Muscle layer of duodenum (tissue), 2 donors: ENCODE measurements around the gene RHOB.
"Not testable (repeated sequence)": the region's sequence is repeated elsewhere in the genome, so short reads cannot be mapped to it uniquely, and the experiment has no call there.

Experiments
- H3K27ac ChIP-seq: one replicate; pipeline ENCODE4 v1.7.0; 2013; ENCODE audit warnings: mild to moderate bottlenecking, low read length
- H3K27me3 ChIP-seq: one replicate; pipeline ENCODE4 v1.7.0; 2013; ENCODE audit warnings: low read depth, mild to moderate bottlenecking, control low read depth, low read length
- H3K36me3 ChIP-seq, 2 donors: one replicate each; pipeline ENCODE4 v1.7.0; 2013; ENCODE audit warnings: low read length in 2 of 2, control low read depth in 1 of 2, mild to moderate bottlenecking in 1 of 2; ENCODE audit not compliant: insufficient read depth in 2 of 2, control insufficient read depth in 1 of 2
- H3K4me1 ChIP-seq, 2 donors: one replicate each; pipeline ENCODE4 v1.7.0; 2013; ENCODE audit warnings: low read length in 2 of 2, mild to moderate bottlenecking in 2 of 2, control low read depth in 1 of 2, moderate library complexity in 1 of 2; ENCODE audit not compliant: insufficient read depth in 2 of 2, control insufficient read depth in 1 of 2
- H3K4me3 ChIP-seq, 2 donors: one replicate each; pipeline ENCODE4 v1.7.0; 2013; ENCODE audit warnings: low read length in 2 of 2, low read depth in 1 of 2, mild to moderate bottlenecking in 1 of 2
- H3K9me3 ChIP-seq, 2 donors: one replicate each; pipeline ENCODE4 v1.7.0; 2013; ENCODE audit warnings: low read length in 2 of 2, control low read depth in 1 of 2, mild to moderate bottlenecking in 1 of 2; ENCODE audit not compliant: control insufficient read depth in 1 of 2
- donor health status: healthy.

The RHOB gene

GRCh38 chr2:20457661-20458630 lies 11.1 kb downstream of the RHOB start:
- H3K36me3 ChIP-seq: no peaks in the 10 kb centered on the region
- no peaks in the 10 kb centered on the region for H3K27me3 ChIP-seq
- H3K27ac ChIP-seq: no peak overlapping the region
- H3K4me3 ChIP-seq: no peak overlapping the region
- H3K4me1 ChIP-seq: peaks cover 0 to 10% of the 10 kb centered on the region in 2 donors
- H3K9me3 ChIP-seq: no peaks in the 10 kb centered on the region

DNA sequence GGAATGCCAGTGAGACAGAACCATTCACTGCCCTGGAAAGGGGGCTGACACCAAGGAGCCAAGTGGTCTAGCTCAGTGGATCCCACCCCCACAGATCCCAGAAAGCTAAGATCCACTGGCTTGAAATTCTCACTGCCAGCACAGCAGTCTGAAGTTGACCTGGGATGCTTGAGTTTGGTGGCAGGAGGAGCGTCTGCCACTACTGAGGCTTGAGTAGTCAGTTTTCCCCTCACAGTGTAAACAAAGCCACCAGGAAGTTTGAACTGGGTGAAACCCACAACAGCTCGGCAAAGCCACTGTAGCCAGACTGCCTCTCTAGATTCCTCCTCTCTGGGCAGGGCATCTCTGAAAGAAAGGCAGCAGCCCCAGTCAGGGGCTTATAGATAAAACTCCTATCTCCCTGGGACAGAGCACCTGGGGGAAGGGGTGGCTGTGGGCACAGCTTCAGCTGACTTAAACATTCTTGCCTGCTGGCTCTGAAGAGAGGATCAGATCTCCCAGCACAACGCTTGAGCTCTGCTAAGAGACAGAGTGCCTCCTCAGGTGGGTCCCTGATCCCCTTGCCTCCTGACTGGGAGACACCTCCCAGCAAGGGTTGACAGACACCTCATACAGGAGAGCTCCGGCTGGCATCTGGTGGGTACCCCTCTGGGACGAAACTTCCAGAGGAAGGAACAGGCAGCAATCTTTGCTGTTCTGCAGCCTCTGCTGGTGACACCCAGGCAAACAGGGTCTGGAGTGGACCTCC lies 12.0 kb downstream of the RHOB start:
- H3K27me3 ChIP-seq, H3K4me3 ChIP-seq, H3K9me3 ChIP-seq, H3K27ac ChIP-seq, H3K36me3 ChIP-seq: not testable (repeated sequence)
- peaks cover 0 to 10% of the 10 kb centered on the region in 2 donors for H3K4me1 ChIP-seq

- Histone ChIP-seq H3K9me3 (no peaks in the 10 kb centered on the region), H3K4me3 (no peak overlapping the region), H3K4me1 (no peaks in the 10 kb centered on the region), H3K27ac (no peak overlapping the region), H3K36me3 (no peaks in the 10 kb centered on the region), H3K27me3 (no peaks in the 10 kb centered on the region)
Observed at GRCh38 chr2:20465716-20466394, 19.0 kb downstream of the RHOB start.

- Histone ChIP-seq H3K4me3 (no peak overlapping the region), H3K4me1 (no peaks in the 10 kb centered on the region), H3K9me3 (no peaks in the 10 kb centered on the region), H3K36me3 (no peaks in the 10 kb centered on the region), H3K27me3 (no peaks in the 10 kb centered on the region), H3K27ac (no peak overlapping the region)
Observed at GRCh38 chr2:20467789-20468548, 21.1 kb downstream of the RHOB start.

- Histone ChIP-seq H3K4me1 (no peaks in the 10 kb centered on the region), H3K4me3 (no peak overlapping the region), H3K36me3 (no peaks in the 10 kb centered on the region), H3K27ac (no peak overlapping the region), H3K9me3 (no peaks in the 10 kb centered on the region), H3K27me3 (no peaks in the 10 kb centered on the region)
Observed at GRCh38 chr2:20468549-20469500, 22.0 kb downstream of the RHOB start.

DNA sequence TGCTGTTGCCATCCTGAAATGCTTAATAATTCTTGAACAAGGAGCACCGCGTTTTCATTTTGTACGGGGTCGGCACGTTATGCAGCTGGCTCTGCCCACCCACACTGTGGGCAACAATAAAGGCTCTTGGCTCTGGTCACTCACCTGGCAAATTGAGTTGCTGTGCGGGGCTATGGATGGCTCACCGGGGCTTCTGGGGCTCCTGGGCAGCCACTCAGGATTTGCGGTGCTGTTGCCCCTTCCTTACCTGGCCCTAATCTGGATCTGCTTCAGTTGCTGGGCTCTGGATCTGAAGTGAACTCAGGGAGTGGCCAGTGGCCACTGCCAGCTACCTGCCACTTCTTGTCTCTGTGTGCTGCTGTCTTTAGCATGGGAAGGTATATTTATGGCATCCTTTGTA lies 22.7 kb downstream of the RHOB start:
- Histone ChIP-seq H3K4me3 (no peak overlapping the region), H3K27me3 (no peaks in the 10 kb centered on the region), H3K27ac (no peak overlapping the region), H3K9me3 (no peaks in the 10 kb centered on the region), H3K36me3 (no peaks in the 10 kb centered on the region), H3K4me1 (no peaks in the 10 kb centered on the region)

DNA sequence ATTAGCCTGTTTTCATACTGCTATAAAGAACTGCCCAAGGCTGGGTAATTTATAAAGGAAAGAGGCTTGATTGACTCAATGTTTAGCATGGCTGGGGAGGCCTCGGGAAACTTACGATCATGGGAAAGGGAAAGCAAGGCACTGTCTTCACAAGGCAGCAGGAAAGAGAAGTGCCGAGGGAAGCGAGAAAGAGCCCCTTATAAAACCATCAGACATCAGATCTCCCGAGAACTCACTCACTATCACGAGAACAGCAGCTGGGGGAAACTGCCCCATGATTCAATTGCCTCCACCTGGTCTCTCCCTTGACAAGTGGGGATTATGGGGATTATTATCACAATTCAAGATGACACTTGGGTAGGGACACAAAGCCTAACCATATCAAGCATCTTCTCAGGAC lies 23.3 kb downstream of the RHOB start:
- no peaks in the 10 kb centered on the region for H3K27me3 ChIP-seq
- H3K4me3 ChIP-seq: no peak overlapping the region
- no peaks in the 10 kb centered on the region for H3K36me3 ChIP-seq
- no peaks in the 10 kb centered on the region for H3K4me1 ChIP-seq
- H3K27ac ChIP-seq: no peak overlapping the region
- H3K9me3 ChIP-seq: no peaks in the 10 kb centered on the region

GRCh38 chr2:20471148-20471547 lies 24.3 kb downstream of the RHOB start:
- H3K4me3 ChIP-seq: no peak overlapping the region

GRCh38 chr2:20471902-20472559 lies 25.2 kb downstream of the RHOB start:
- H3K27me3 ChIP-seq: no peaks in the 10 kb centered on the region
- H3K36me3 ChIP-seq: no peaks in the 10 kb centered on the region
- no peak overlapping the region for H3K27ac ChIP-seq
- no peak overlapping the region for H3K4me3 ChIP-seq
- no peaks in the 10 kb centered on the region for H3K4me1 ChIP-seq
- no peaks in the 10 kb centered on the region for H3K9me3 ChIP-seq

More at GRCh38 chr2:20471148-20471547, 24.3 kb downstream of the RHOB start:
- no peak overlapping the region for H3K27ac ChIP-seq
- no peaks in the 10 kb centered on the region for H3K27me3 ChIP-seq
- H3K4me1 ChIP-seq: no peaks in the 10 kb centered on the region
- H3K9me3 ChIP-seq: no peaks in the 10 kb centered on the region
- no peaks in the 10 kb centered on the region for H3K36me3 ChIP-seq

DNA sequence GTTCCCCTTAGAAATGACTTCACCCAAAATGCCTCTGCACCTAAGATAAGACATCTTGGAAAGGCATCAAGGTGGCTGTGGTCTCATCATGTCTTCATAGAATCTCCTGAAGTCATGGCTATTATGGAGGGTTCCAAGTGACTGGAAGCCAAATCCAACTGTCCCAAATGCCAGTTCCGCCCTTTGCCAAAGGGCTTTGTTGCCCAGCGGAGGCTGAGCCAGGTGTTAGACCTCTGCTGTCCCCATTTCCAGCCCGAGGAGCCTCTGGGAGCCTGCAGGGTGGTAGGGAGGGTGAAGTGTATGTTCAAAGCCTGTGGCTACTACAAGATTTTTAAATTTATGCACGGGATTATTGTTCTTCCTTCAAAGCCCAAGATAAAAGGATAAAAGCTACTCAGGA lies 25.7 kb downstream of the RHOB start:
- H3K4me3 ChIP-seq: no peak overlapping the region
- no peaks in the 10 kb centered on the region for H3K36me3 ChIP-seq
- no peaks in the 10 kb centered on the region for H3K27me3 ChIP-seq
- H3K4me1 ChIP-seq: no peaks in the 10 kb centered on the region
- no peaks in the 10 kb centered on the region for H3K9me3 ChIP-seq
- no peak overlapping the region for H3K27ac ChIP-seq
